ENCODE measurements around the gene PRPSAP2.
"Not testable (repeated sequence)": the region's sequence is repeated elsewhere in the genome, so short reads cannot be mapped to it uniquely, and the experiment has no call there.

The PRPSAP2 gene

GRCh38 chr17:18947866-18948265 is 89.9 kb downstream of the PRPSAP2 start:
- DNase-seq, result no peak

GRCh38 chr17:18948476-18949006 is 90.6 kb downstream of the PRPSAP2 start:
- DNase-seq, result no peak

GRCh38 chr17:18949566-18949965 is 91.6 kb downstream of the PRPSAP2 start:
- DNase-seq, result no peak

GRCh38 chr17:18950346-18950745 is 92.4 kb downstream of the PRPSAP2 start:
- DNase-seq, result no peak

- no peak for DNase-seq
Measured at GRCh38 chr17:18950944-18951905, 93.3 kb downstream of the PRPSAP2 start.

- peak in 1 of 2 experiments; percentile 10 for DNase-seq
Measured at GRCh38 chr17:18951941-18952842, 94.3 kb downstream of the PRPSAP2 start, which contains the start of gene SLC5A10. Gene SLC5A10 (plus strand): TSS chr17:18952165. CDS start chr17:18952206, 41 bp downstream.

GRCh38 chr17:18953231-18953728 is 95.3 kb downstream of the PRPSAP2 start:
- DNase-seq, result no peak

- DNase-seq, result no peak
Measured at GRCh38 chr17:18954321-18954720, 96.4 kb downstream of the PRPSAP2 start.

- DNase-seq, result no peak
Measured at GRCh38 chr17:18955009-18955408, 97.1 kb downstream of the PRPSAP2 start.

GRCh38 chr17:18956021-18956420 is 98.1 kb downstream of the PRPSAP2 start:
- not testable (repeated sequence) for DNase-seq

GRCh38 chr17:18956581-18956980 is 98.7 kb downstream of the PRPSAP2 start:
- DNase-seq, result no peak

GRCh38 chr17:18957831-18958230 is 99.9 kb downstream of the PRPSAP2 start:
- DNase-seq, result no peak

GRCh38 chr17:18958611-18959010 is 100.7 kb downstream of the PRPSAP2 start:
- DNase-seq, result no peak

GRCh38 chr17:18959071-18959844 is 101.3 kb downstream of the PRPSAP2 start:
- DNase-seq, result no peak

GRCh38 chr17:18959845-18960240 is 101.9 kb downstream of the PRPSAP2 start:
- DNase-seq, result no peak

GRCh38 chr17:18960241-18960665 is 102.3 kb downstream of the PRPSAP2 start:
- no peak for DNase-seq

- peak; percentile 63 to 77 for DNase-seq
Measured at GRCh38 chr17:18960803-18961511, 103.0 kb downstream of the PRPSAP2 start.

GRCh38 chr17:18961634-18962493 is 103.9 kb downstream of the PRPSAP2 start:
- no peak for DNase-seq

- no peak for DNase-seq
Measured at GRCh38 chr17:18962494-18962815, 104.5 kb downstream of the PRPSAP2 start.
